ENCODE measurements around the gene SBF1.

DNA sequence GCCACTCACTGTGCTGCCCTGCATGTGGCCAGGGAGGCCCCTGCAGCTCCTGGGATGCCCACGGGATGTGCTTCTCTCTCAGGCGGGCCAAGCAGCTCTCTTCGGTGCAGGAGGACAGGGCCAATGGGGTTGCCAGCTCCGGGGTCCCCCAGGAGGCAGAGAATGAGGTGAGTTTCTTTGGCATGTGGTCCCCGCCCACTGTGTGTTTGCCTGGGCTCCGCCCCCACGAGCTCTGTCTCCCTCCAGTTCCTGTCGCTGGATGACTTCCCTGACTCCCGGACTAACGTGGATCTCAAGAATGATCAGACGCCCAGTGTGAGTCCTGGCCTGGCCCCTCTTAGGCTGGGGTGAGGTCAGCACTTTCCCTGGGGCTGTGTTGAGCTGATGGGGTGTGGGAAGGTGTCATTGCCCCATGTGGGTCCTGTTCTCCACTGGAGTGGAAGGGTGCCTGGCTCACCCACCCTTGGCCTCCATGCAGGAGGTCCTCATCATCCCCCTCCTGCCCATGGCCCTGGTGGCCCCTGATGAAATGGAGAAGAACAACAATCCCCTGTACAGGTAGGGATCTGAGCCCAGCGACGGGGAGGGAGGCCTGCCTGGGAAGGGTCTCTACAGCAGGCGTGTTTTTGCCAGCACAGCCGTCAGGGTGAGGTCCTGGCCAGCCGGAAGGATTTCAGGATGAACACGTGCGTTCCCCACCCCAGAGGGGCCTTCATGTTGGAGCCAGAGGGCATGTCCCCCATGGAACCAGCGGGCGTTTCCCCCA, 42.8 kb upstream of the SBF1 start:
- TF ChIP-seq, protein P1, sequence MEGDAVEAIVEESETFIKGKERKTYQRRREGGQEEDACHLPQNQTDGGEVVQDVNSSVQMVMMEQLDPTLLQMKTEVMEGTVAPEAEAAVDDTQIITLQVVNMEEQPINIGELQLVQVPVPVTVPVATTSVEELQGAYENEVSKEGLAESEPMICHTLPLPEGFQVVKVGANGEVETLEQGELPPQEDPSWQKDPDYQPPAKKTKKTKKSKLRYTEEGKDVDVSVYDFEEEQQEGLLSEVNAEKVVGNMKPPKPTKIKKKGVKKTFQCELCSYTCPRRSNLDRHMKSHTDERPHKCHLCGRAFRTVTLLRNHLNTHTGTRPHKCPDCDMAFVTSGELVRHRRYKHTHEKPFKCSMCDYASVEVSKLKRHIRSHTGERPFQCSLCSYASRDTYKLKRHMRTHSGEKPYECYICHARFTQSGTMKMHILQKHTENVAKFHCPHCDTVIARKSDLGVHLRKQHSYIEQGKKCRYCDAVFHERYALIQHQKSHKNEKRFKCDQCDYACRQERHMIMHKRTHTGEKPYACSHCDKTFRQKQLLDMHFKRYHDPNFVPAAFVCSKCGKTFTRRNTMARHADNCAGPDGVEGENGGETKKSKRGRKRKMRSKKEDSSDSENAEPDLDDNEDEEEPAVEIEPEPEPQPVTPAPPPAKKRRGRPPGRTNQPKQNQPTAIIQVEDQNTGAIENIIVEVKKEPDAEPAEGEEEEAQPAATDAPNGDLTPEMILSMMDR (IDR thresholded peaks at IDR 0.05): no peak
- no peak for TF ChIP-seq POLR2A (IDR thresholded peaks at IDR 0.05)

All from vagina (tissue), 2 donors.